Tibial artery (tissue), 4 donors: ENCODE measurements around the gene GTF2IRD1.

Experiments used
- DNase-seq, 2 donors: peaks; one replicate each; pipeline ENCODE4 v3.0.0-alpha.2; 2019
- H3K27ac ChIP-seq, 2 donors: fragments of 200-600 bp; sonication (generic) in 1 of 2; 1 replicate in 1 of 2; 2 replicates in 1 of 2; pipeline ENCODE4 v1.5.1; 2018 to 2019; ENCODE audit warnings: mild to moderate bottlenecking in 1 of 2
- H3K27me3 ChIP-seq, 2 donors: fragments of 200-600 bp; sonication (generic) in 1 of 2; one replicate each; pipeline versions ENCODE4 v1.5.1 to v1.6.0; 2016 to 2019
- H3K36me3 ChIP-seq, 3 donors: fragments of 200-600 bp; sonication (generic) in 2 of 3; one replicate each; pipeline ENCODE4 v1.5.1; 2016 to 2019; ENCODE audit warnings: mild to moderate bottlenecking in 2 of 3
- H3K4me1 ChIP-seq, 4 donors: fragments of 200-600 bp; sonication (generic) in 2 of 4; 1 replicate in 3 of 4; 2 replicates in 1 of 4; pipeline ENCODE4 v1.5.1; 2016 to 2019
- H3K4me3 ChIP-seq, 2 donors: fragments of 200-600 bp; sonication (generic) in 1 of 2; 1 replicate in 1 of 2; 2 replicates in 1 of 2; pipeline ENCODE4 v1.5.1; 2018 to 2019; ENCODE audit warnings: mild to moderate bottlenecking in 2 of 2
- H3K9me3 ChIP-seq, 3 donors: fragments of 200-600 bp; sonication (generic) in 1 of 3; one replicate each; pipeline ENCODE4 v1.5.1; 2016 to 2019
- intact Hi-C: fragments of 100-400 bp; cut with DNase I; formaldehyde crosslinking; loops from one replicate; pipeline ENCODE4 v1.15.0; 2023; ENCODE audit warnings: low total_unique reads
- TF ChIP-seq, protein P1 (sequence below), 2 experiments: fragments of 200-600 bp in 1 of 2; fragments of 450-650 bp in 1 of 2; IDR thresholded peaks; one replicate each; pipeline ENCODE4 v1.5.1; 2017 to 2019; ENCODE audit warnings: antibody characterized with exemption in 2 of 2, mild to moderate bottlenecking in 1 of 2, moderate library complexity in 1 of 2

Gene GTF2IRD1

DNA sequence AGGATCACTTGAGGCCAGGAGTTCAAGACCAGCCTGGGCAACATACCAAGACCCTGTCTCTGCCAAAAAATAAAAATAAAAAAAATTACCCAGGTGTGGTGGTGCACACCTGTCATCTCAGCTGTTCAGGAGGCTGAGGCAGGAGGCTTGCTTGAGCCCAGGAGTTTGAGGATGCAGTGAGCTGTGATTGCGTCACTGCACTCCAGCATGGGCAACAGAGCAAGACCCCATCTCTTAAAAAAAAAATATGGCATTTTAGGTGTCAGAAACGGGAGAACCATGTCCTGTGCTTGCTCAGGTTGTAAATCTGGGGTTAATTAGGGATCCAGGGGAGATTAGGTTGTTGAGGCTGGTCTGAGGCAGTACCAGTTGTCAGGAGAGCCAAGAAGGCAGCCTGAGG, 64.9 kb downstream of the GTF2IRD1 start:
- DNase-seq, result no peak
- Histone ChIP-seq H3K4me1 (peaks cover 0 to 3% (median 0%) of the 10 kb centered on the region in 4 donors), H3K27me3 (no peaks in the 10 kb centered on the region), H3K4me3 (no peak overlapping the region), H3K9me3 (peaks cover 0 to 5% (median 3%) of the 10 kb centered on the region in 3 donors), H3K27ac (no peak overlapping the region), H3K36me3 (peaks cover 24 to 88% (median 53%) of the 10 kb centered on the region in 3 donors)
- TF ChIP-seq, protein P1, sequence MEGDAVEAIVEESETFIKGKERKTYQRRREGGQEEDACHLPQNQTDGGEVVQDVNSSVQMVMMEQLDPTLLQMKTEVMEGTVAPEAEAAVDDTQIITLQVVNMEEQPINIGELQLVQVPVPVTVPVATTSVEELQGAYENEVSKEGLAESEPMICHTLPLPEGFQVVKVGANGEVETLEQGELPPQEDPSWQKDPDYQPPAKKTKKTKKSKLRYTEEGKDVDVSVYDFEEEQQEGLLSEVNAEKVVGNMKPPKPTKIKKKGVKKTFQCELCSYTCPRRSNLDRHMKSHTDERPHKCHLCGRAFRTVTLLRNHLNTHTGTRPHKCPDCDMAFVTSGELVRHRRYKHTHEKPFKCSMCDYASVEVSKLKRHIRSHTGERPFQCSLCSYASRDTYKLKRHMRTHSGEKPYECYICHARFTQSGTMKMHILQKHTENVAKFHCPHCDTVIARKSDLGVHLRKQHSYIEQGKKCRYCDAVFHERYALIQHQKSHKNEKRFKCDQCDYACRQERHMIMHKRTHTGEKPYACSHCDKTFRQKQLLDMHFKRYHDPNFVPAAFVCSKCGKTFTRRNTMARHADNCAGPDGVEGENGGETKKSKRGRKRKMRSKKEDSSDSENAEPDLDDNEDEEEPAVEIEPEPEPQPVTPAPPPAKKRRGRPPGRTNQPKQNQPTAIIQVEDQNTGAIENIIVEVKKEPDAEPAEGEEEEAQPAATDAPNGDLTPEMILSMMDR (IDR thresholded peaks at IDR 0.05), result no peak
- intact Hi-C loops, result no loop called here

DNA sequence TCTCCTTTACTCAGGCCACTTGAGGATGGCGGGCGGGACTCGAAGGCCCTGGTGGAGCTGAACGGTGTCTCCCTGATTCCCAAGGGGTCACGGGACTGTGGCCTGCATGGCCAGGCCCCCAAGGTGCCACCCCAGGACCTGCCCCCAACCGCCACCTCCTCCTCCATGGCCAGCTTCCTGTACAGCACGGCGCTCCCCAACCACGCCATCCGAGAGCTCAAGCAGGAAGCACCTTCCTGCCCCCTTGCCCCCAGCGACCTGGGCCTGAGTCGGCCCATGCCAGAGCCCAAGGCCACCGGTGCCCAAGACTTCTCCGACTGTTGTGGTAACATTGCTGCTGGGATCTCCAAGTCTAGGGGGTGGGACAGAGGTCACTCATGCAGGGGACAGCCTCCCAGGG, 65.7 kb downstream of the GTF2IRD1 start:
- intact Hi-C loops, result no loop called here
- peaks cover 0 to 5% (median 3%) of the 10 kb centered on the region in 3 donors for H3K9me3 ChIP-seq
- no peaks in the 10 kb centered on the region for H3K27me3 ChIP-seq
- peaks cover 0 to 3% (median 0%) of the 10 kb centered on the region in 4 donors for H3K4me1 ChIP-seq
- TF ChIP-seq, protein P1 (IDR thresholded peaks at IDR 0.05), result no peak
- no peak overlapping the region for H3K4me3 ChIP-seq
- peaks cover 24 to 88% (median 61%) of the 10 kb centered on the region in 3 donors for H3K36me3 ChIP-seq
- DNase-seq, result no peak
- no peak overlapping the region for H3K27ac ChIP-seq

DNA sequence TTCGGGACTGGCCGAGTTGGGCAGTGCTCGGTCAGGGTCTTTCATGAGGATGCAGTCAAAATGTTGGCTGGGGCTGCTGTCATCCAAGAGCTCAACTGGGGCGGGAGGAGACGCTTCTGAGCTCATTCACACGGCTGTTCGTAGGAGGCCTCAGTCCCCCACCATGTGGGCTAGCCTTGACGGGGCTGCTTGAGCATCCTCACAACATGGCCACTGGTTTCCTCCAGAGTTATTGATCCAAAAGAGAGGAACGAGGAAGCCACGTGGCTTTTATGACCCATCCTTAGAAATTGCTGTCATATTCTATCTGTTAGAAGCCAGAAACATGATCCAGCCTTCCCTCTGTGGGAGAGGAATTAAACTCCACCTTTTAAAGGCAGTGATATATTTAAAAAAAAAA, 68.1 kb downstream of the GTF2IRD1 start:
- DNase-seq, result no peak
- no peaks in the 10 kb centered on the region for H3K4me1 ChIP-seq
- TF ChIP-seq, protein P1 (IDR thresholded peaks at IDR 0.05), result no peak
- intact Hi-C loops, result no loop called here
- H3K9me3 ChIP-seq, result peaks cover 0 to 5% (median 3%) of the 10 kb centered on the region in 3 donors
- no peaks in the 10 kb centered on the region for H3K27me3 ChIP-seq
- H3K36me3 ChIP-seq, result peaks cover 24 to 86% (median 60%) of the 10 kb centered on the region in 3 donors
- H3K4me3 ChIP-seq, result no peak overlapping the region
- H3K27ac ChIP-seq, result no peak overlapping the region

DNA sequence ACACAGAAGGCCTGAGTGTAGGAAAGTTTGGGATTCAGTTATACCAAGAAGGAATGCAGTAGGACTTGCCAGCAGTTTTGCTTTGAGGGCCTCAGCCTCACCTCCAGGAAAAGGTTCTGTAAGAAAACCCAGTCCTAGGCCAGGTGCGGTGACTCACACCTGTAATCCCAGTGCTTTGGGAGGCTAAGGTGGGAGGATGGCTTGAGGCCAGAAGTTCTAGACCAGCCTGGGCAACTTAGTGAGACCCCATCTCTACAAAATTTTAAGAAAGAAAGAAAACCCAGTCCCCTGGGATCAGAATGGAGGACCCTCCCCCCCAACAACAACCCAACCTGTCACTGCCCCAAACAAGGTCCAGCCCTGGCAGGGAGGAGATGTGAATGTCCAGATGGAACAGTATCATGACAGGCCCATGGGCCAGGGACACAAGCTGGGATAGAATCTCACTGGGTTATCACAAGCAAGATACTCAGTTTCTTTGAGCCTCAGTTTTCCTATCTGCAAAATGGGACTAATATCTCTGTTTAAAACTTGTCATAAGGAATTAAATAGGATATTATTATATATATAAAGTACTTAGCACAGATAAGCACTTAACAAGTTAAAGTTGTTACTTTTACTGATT, 68.7 kb downstream of the GTF2IRD1 start:
- Histone ChIP-seq H3K27me3 (no peaks in the 10 kb centered on the region), H3K4me3 (no peak overlapping the region), H3K36me3 (peaks cover 24 to 86% (median 64%) of the 10 kb centered on the region in 3 donors), H3K27ac (no peak overlapping the region), H3K9me3 (peaks cover 0 to 5% (median 3%) of the 10 kb centered on the region in 3 donors), H3K4me1 (no peaks in the 10 kb centered on the region)
- TF ChIP-seq, protein P1 (IDR thresholded peaks at IDR 0.05), result no peak
- DNase-seq, result no peak
- intact Hi-C loops, result no loop called here

DNA sequence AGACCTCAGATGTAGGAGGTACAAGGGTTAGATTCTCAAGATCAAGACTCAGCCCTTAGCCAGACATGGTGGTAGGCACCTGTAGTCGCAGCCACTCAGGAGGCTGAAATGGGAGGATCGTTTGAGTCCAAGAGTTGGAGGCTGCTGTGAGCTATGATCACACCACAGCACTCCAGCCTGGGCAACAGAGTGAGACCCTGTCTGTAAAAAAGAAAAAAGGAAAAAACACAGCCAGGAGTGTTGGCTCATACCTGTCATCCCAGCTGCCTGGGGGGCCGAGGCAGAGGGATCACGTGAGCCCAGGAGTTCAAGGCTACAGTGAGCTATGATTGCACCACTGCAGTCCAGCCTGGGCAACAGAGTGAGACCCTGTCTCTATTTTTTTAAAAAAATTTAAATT, 69.3 kb downstream of the GTF2IRD1 start:
- TF ChIP-seq, protein P1 (IDR thresholded peaks at IDR 0.05), result no peak
- no peaks in the 10 kb centered on the region for H3K27me3 ChIP-seq
- no peak overlapping the region for H3K4me3 ChIP-seq
- intact Hi-C loops, result no loop called here
- no peak for DNase-seq
- H3K9me3 ChIP-seq, result peaks cover 0 to 5% (median 3%) of the 10 kb centered on the region in 3 donors
- peaks cover 24 to 80% (median 58%) of the 10 kb centered on the region in 3 donors for H3K36me3 ChIP-seq
- no peaks in the 10 kb centered on the region for H3K4me1 ChIP-seq
- no peak overlapping the region for H3K27ac ChIP-seq
